Liver (tissue), 9 donors: ENCODE data around the gene SLC25A48. TPM values are rescaled to one million over a fixed set of nuclear protein-coding genes. Genes with fewer than 3 reads are reported as not detected.

Source experiments
- DNase-seq: peaks from one replicate; pipeline ENCODE4 v3.0.0-alpha.2; 2017; ENCODE audit warnings: low spot score
- H3K27ac ChIP-seq, 2 donors: one replicate each; pipeline ENCODE4 v1.7.0; 2013; ENCODE audit warnings: inconsistent platforms in 2 of 2, low read length in 2 of 2, control low read depth in 1 of 2, low read depth in 1 of 2, mild to moderate bottlenecking in 1 of 2
- H3K27me3 ChIP-seq, 4 donors: one replicate each; pipeline versions ENCODE4 v1.6.1 to v1.7.0; 2013; ENCODE audit warnings: low read length in 3 of 4, inconsistent platforms in 1 of 4, mild to moderate bottlenecking in 1 of 4, moderate library complexity in 1 of 4; ENCODE audit not compliant: control insufficient read depth in 4 of 4, insufficient read depth in 4 of 4
- H3K36me3 ChIP-seq, 4 donors: one replicate each; pipeline versions ENCODE4 v1.6.1 to v1.7.0; 2013; ENCODE audit warnings: low read length in 3 of 4, mild to moderate bottlenecking in 3 of 4, low read depth in 1 of 4, moderate library complexity in 1 of 4; ENCODE audit not compliant: control insufficient read depth in 4 of 4, insufficient read depth in 3 of 4
- H3K4me1 ChIP-seq, 4 donors: one replicate each; pipeline versions ENCODE4 v1.6.1 to v1.7.0; 2013; ENCODE audit warnings: low read length in 3 of 4, mild to moderate bottlenecking in 3 of 4, moderate library complexity in 1 of 4; ENCODE audit not compliant: control insufficient read depth in 4 of 4, insufficient read depth in 4 of 4
- H3K4me3 ChIP-seq, 3 donors: one replicate each; pipeline versions ENCODE4 v1.6.1 to v1.7.0; 2013; ENCODE audit warnings: low read length in 3 of 3, control low read depth in 1 of 3, low read depth in 1 of 3, mild to moderate bottlenecking in 1 of 3
- H3K9ac ChIP-seq, 2 donors: one replicate each; pipeline ENCODE4 v1.7.0; 2013; ENCODE audit warnings: low read length in 2 of 2, mild to moderate bottlenecking in 2 of 2, moderate library complexity in 2 of 2, control low read depth in 1 of 2, low read depth in 1 of 2
- H3K9me3 ChIP-seq, 4 donors: one replicate each; pipeline versions ENCODE4 v1.6.1 to v1.7.0; 2013; ENCODE audit warnings: low read length in 3 of 4; ENCODE audit not compliant: control insufficient read depth in 4 of 4
- ATF3 ChIP-seq: IDR thresholded peaks from 2 replicates; pipeline ENCODE4 v1.6.1; 2016; ENCODE audit warnings: antibody characterized with exemption
- CTCF ChIP-seq: fragments of 150-350 bp; IDR thresholded peaks from 2 replicates; pipeline ENCODE4 v1.5.1; 2017; ENCODE audit warnings: improper control_type of control experiment, low read depth, low read length; ENCODE audit not compliant: missing input control
- EGR1 ChIP-seq, 2 donors: IDR thresholded peaks; 2 replicates each; pipeline ENCODE4 v1.6.1; 2016 to 2018; ENCODE audit warnings: antibody characterized with exemption in 2 of 2, low read depth in 2 of 2
- FOXA1 ChIP-seq: IDR thresholded peaks from 2 replicates; pipeline ENCODE4 v1.6.1; 2016; ENCODE audit warnings: antibody characterized with exemption
- FOXA2 ChIP-seq: IDR thresholded peaks from 2 replicates; pipeline ENCODE4 v1.6.1; 2016; ENCODE audit warnings: antibody characterized with exemption
- GABPA ChIP-seq, 2 donors: IDR thresholded peaks in 1 of 2; conservative IDR thresholded peaks in 1 of 2; 2 replicates each; pipeline ENCODE4 v1.6.1; 2016; ENCODE audit warnings: antibody characterized with exemption in 2 of 2, mild to moderate bottlenecking in 1 of 2, moderate library complexity in 1 of 2
- HNF4A ChIP-seq, 2 donors: conservative IDR thresholded peaks; 2 replicates each; pipeline ENCODE4 v1.6.1; 2016; ENCODE audit warnings: antibody characterized with exemption in 2 of 2, mild to moderate bottlenecking in 2 of 2
- HNF4G ChIP-seq: IDR thresholded peaks from 2 replicates; pipeline ENCODE4 v1.6.1; 2016; ENCODE audit warnings: antibody characterized with exemption
- JUND ChIP-seq, 2 donors: IDR thresholded peaks; 2 replicates each; pipeline ENCODE4 v1.6.1; 2016; ENCODE audit warnings: antibody characterized with exemption in 2 of 2
- MAX ChIP-seq: IDR thresholded peaks from 2 replicates; pipeline ENCODE4 v1.6.1; 2016; ENCODE audit warnings: antibody characterized with exemption
- NR2F2 ChIP-seq: IDR thresholded peaks from 2 replicates; pipeline ENCODE4 v1.6.1; 2016; ENCODE audit warnings: antibody characterized with exemption
- RAD21 ChIP-seq, 2 donors: IDR thresholded peaks; 2 replicates each; pipeline ENCODE4 v1.6.1; 2016; ENCODE audit warnings: antibody characterized with exemption in 2 of 2, mild to moderate bottlenecking in 2 of 2
- REST ChIP-seq: IDR thresholded peaks from 2 replicates; pipeline ENCODE4 v1.6.1; 2016; ENCODE audit warnings: antibody characterized with exemption, mild to moderate bottlenecking
- RXRA ChIP-seq, 2 donors: IDR thresholded peaks; 2 replicates each; pipeline ENCODE4 v1.6.1; 2017 to 2018; ENCODE audit warnings: antibody characterized with exemption in 2 of 2, mild to moderate bottlenecking in 1 of 2
- SP1 ChIP-seq: IDR thresholded peaks from 2 replicates; pipeline ENCODE4 v1.6.1; 2018; ENCODE audit warnings: antibody characterized with exemption, mild to moderate bottlenecking
- TAF1 ChIP-seq: conservative IDR thresholded peaks from 2 replicates; pipeline ENCODE4 v1.6.1; 2016; ENCODE audit warnings: antibody characterized with exemption, mild to moderate bottlenecking
- YY1 ChIP-seq: IDR thresholded peaks from 2 replicates; pipeline ENCODE4 v1.6.1; 2016; ENCODE audit warnings: antibody characterized with exemption, mild to moderate bottlenecking
- ZBTB33 ChIP-seq: IDR thresholded peaks from 2 replicates; pipeline ENCODE4 v1.6.1; 2016; ENCODE audit warnings: antibody characterized with exemption
- WGBS: extraction: QIAGEN DNeasy Blood & Tissue Kit; methylation state at CpG from one replicate; pipeline ENCODE4 v1.1.7; 2013; 5-methylcytosine and 5-hydroxymethylcytosine counted together
- polyA plus RNA-seq, 2 donors: library from polyadenylated mRNA; stranded (reverse) in 1 of 2; unstranded in 1 of 2; fragments of 200-250 nt in 1 of 2; fragments of >200 nt in 1 of 2; fragmentation: Nextera tagmentation in 1 of 2; extraction: Ambion mirVana in 1 of 2; gene quantifications; one replicate each; pipeline versions ENCODE4 v1.2.1 to v1.2.3, GENCODE V29; 2013 to 2015
- total RNA-seq, 2 donors: library from RNA; depleted of rRNA; stranded (reverse); fragments of >200 nt; gene quantifications; one replicate each; pipeline ENCODE4 v1.2.3, GENCODE V29; 2014
- donor health status: healthy.
- donor health status: healthy.
- donor health status: healthy.
- donor health status: healthy.
- donor health status: healthy.

Gene SLC25A48
- total and polyA plus RNA-seq, 4 donors: 0.24 to 1.1 (median 0.72) TPM

- TF ChIP-seq REST (no peak), SP1 (no peak)
Observed at GRCh38 chr5:135883441-135883840, 49.0 kb downstream of the SLC25A48 start (continued).

GRCh38 chr5:135885031-135885430, 50.6 kb downstream of the SLC25A48 start:
- Histone ChIP-seq H3K27ac (no peak overlapping the region), H3K36me3 (no peaks in the 10 kb centered on the region), H3K9me3 (no peaks in the 10 kb centered on the region), H3K4me3 (no peak overlapping the region), H3K27me3 (no peaks in the 10 kb centered on the region), H3K4me1 (no peaks in the 10 kb centered on the region), H3K9ac (no peak overlapping the region)
- TF ChIP-seq RAD21 (IDR thresholded peaks at IDR 0.05): no peak
- TF ChIP-seq ATF3: no peak
- DNase-seq: no peak
- 94% methylated on average over 3 of the region's 3 CpGs for WGBS

- Histone ChIP-seq H3K9me3 (no peaks in the 10 kb centered on the region), H3K4me1 (no peaks in the 10 kb centered on the region), H3K36me3 (no peaks in the 10 kb centered on the region), H3K4me3 (no peak overlapping the region), H3K27me3 (no peaks in the 10 kb centered on the region), H3K9ac (no peak overlapping the region), H3K27ac (no peak overlapping the region)
- TF ChIP-seq JUND (IDR thresholded peaks at IDR 0.05): no peak
- TF ChIP-seq CTCF: no peak
- no peak for TF ChIP-seq HNF4G
- no peak for TF ChIP-seq FOXA2
- no peak for TF ChIP-seq ATF3
- no peak for TF ChIP-seq ZBTB33
- TF ChIP-seq YY1: no peak
- TF ChIP-seq HNF4A (conservative IDR thresholded peaks at IDR 0.05): no peak
- TF ChIP-seq GABPA (IDR thresholded peaks at IDR 0.05 in 1 of 2, conservative IDR thresholded peaks at IDR 0.05 in 1 of 2): no peak
- TF ChIP-seq RXRA (IDR thresholded peaks at IDR 0.05): no peak
- TF ChIP-seq FOXA1: no peak
- TF ChIP-seq TAF1: no peak
- TF ChIP-seq RAD21 (IDR thresholded peaks at IDR 0.05): no peak
- TF ChIP-seq REST: no peak
- no peak for TF ChIP-seq EGR1 (IDR thresholded peaks at IDR 0.05; ENCODE audit: low read depth in 2 of 2)
- no peak for TF ChIP-seq NR2F2
- no peak for TF ChIP-seq MAX
- TF ChIP-seq SP1: no peak
- WGBS: 53% methylated on average over 4 of the region's 4 CpGs
- no peak for DNase-seq
Observed at GRCh38 chr5:135886136-135886535, 51.7 kb downstream of the SLC25A48 start.
